ENCODE measurements around the gene GOLGA7B.

GOLGA7B gene

GRCh38 chr10:97888641-97889262 is 39.1 kb downstream of the GOLGA7B start:
- Mint-ChIP-seq H3K4me1 (peaks cover 63% of the 10 kb centered on the region), H3K27me3 (ENCODE audit: low read depth, poor library complexity) (peaks cover 22% of the 10 kb centered on the region), H3K4me3 (peak overlapping the region; percentile 29), H3K27ac (no peak overlapping the region), H3K36me3 (ENCODE audit: low read depth) (no peaks in the 10 kb centered on the region), H3K9me3 (no peaks in the 10 kb centered on the region)
- no peak for DNase-seq
- TF ChIP-seq CTCF (IDR thresholded peaks at IDR 0.05): no peak

- Mint-ChIP-seq H3K27ac (peak overlapping the region; percentile 69), H3K27me3 (ENCODE audit: low read depth, poor library complexity) (peaks cover 16% of the 10 kb centered on the region), H3K9me3 (no peaks in the 10 kb centered on the region), H3K4me1 (peaks cover 62% of the 10 kb centered on the region), H3K36me3 (ENCODE audit: low read depth) (no peaks in the 10 kb centered on the region), H3K4me3 (peak overlapping the region; percentile 18)
- DNase-seq: peak; percentile 51
- TF ChIP-seq CTCF (IDR thresholded peaks at IDR 0.05): no peak
These were observed 40.0 kb downstream of the GOLGA7B start for GRCh38 chr10:97889461-97890265.

GRCh38 chr10:97891497-97892167 is 42.0 kb downstream of the GOLGA7B start:
- Mint-ChIP-seq H3K36me3 (ENCODE audit: low read depth) (no peaks in the 10 kb centered on the region), H3K4me3 (no peak overlapping the region), H3K27me3 (ENCODE audit: low read depth, poor library complexity) (peaks cover 14% of the 10 kb centered on the region), H3K4me1 (peaks cover 43% of the 10 kb centered on the region), H3K27ac (peak overlapping the region; percentile 43), H3K9me3 (no peaks in the 10 kb centered on the region)
- peak; percentile 18 for DNase-seq
- TF ChIP-seq CTCF (IDR thresholded peaks at IDR 0.05): no peak

- no peak for DNase-seq
- TF ChIP-seq CTCF (IDR thresholded peaks at IDR 0.05): no peak
- no peaks in the 10 kb centered on the region for H3K9me3 Mint-ChIP-seq
- H3K4me3 Mint-ChIP-seq: no peak overlapping the region
- no peaks in the 10 kb centered on the region for H3K36me3 Mint-ChIP-seq (ENCODE audit: low read depth)
- H3K4me1 Mint-ChIP-seq: peaks cover 38% of the 10 kb centered on the region
- H3K27me3 Mint-ChIP-seq (ENCODE audit: low read depth, poor library complexity): peaks cover 14% of the 10 kb centered on the region
- no peak overlapping the region for H3K27ac Mint-ChIP-seq
These were observed 42.9 kb downstream of the GOLGA7B start for GRCh38 chr10:97892506-97892905.

GRCh38 chr10:97892939-97893338 is 43.3 kb downstream of the GOLGA7B start:
- H3K27ac Mint-ChIP-seq: no peak overlapping the region
- no peaks in the 10 kb centered on the region for H3K9me3 Mint-ChIP-seq
- H3K36me3 Mint-ChIP-seq (ENCODE audit: low read depth): no peaks in the 10 kb centered on the region
- peaks cover 13% of the 10 kb centered on the region for H3K27me3 Mint-ChIP-seq (ENCODE audit: low read depth, poor library complexity)
- H3K4me3 Mint-ChIP-seq: no peak overlapping the region
- peaks cover 33% of the 10 kb centered on the region for H3K4me1 Mint-ChIP-seq
- no peak for DNase-seq
- no peak for TF ChIP-seq CTCF (IDR thresholded peaks at IDR 0.05)

All from nephron progenitor cell (in vitro differentiated cells).